GM12873 (cell line): ENCODE data around the gene RFX2.

Experiments
- CTCF ChIP-seq: IDR thresholded peaks from 2 replicates; pipeline ENCODE4 v1.5.1; 2012; ENCODE audit warnings: low read depth, mild to moderate bottlenecking, moderate library complexity, low read length, control low read depth; ENCODE audit not compliant: insufficient read depth; ENCODE audit errors: missing control alignments

Gene RFX2

GRCh38 chr19:6116749-6117430, 6.6 kb upstream of the RFX2 start:
- TF ChIP-seq CTCF: no peak

- no peak for TF ChIP-seq CTCF
Measured at GRCh38 chr19:6115992-6116391, 5.7 kb upstream of the RFX2 start.

- no peak for TF ChIP-seq CTCF
Measured at GRCh38 chr19:6113616-6114188, 3.4 kb upstream of the RFX2 start.

GRCh38 chr19:6109947-6110346, 353 bp downstream of the RFX2 start:
- TF ChIP-seq CTCF: no peak

DNA sequence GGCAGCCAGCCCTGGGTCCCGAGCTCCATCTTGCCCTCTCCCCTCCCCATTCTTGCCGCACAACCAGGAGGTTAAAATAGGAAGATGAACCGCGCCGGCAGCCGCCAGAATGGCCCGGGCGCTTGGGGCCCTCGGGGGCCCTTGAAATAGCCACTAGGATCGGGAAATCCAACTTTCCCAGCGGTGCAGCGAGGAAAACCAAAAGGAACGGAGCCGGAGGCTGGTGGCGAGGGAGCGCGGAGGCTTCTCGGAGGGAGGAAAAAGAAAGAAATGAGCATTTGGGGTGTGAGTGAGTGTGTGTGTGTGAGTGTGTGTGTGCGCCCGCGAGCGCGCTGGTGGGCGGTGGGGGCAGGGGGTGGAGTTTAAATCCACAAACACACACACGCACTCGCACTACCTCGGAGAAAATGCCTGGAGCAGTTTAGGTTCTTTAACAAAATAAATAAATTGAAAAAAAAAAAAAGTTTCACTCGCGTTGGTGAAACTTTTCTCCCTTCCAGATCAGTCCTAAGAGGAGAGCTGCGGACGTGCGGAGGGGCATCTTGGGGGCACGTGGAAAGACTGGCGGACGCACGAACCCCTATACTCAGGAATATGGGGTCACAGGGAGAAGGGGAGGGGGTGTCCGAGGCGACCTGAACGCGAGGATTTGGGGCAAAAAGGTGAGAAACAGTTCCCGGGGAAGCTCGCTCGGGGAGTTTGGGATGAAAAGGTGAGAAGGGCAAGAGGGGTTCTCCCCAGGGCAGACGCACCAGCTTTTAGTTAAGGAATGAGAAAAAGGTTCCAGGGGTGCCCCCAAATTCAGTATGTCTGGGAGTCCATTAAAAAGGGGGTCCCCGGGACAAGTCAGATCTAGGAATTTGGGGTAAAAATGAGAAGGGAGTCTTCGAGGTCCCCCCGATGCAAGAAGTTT, 1.3 kb downstream of the RFX2 start:
- TF ChIP-seq CTCF: no peak

- TF ChIP-seq CTCF: no peak
Measured at GRCh38 chr19:6105444-6105843, 4.9 kb downstream of the RFX2 start.

GRCh38 chr19:6103894-6104293, 6.4 kb downstream of the RFX2 start:
- TF ChIP-seq CTCF: no peak
